Breast epithelium (tissue), 3 donors: Measurements from ENCODE around the gene MBOAT1.

Experiments used
- CTCF ChIP-seq, 3 donors: fragments of 450-650 bp; IDR thresholded peaks; one replicate each; pipeline ENCODE4 v1.5.1; 2016 to 2017; ENCODE audit warnings: antibody characterized with exemption in 3 of 3, mild to moderate bottlenecking in 3 of 3, moderate library complexity in 3 of 3
- POLR2A ChIP-seq: fragments of 450-650 bp; IDR thresholded peaks from one replicate; pipeline ENCODE4 v1.6.1; 2016; ENCODE audit warnings: antibody characterized with exemption, mild to moderate bottlenecking, moderate library complexity
- POLR2AphosphoS5 ChIP-seq, 3 donors: sonication (generic); formaldehyde crosslinking; IDR thresholded peaks; one replicate each; pipeline ENCODE4 v1.6.1; 2017; ENCODE audit warnings: antibody characterized with exemption in 3 of 3

GRCh38 chr6:20238688-20239587, 26.7 kb upstream of the MBOAT1 start:
- no peak for TF ChIP-seq CTCF (IDR thresholded peaks at IDR 0.05)
- no peak for TF ChIP-seq POLR2AphosphoS5 (IDR thresholded peaks at IDR 0.05)
- TF ChIP-seq POLR2A, result no peak
